Suprapubic skin (tissue), 3 donors: ENCODE data around the gene ZNF496.

Source experiments
- EP300 ChIP-seq: sonication (generic); formaldehyde crosslinking; IDR thresholded peaks from one replicate; pipeline ENCODE4 v1.6.1; 2017; ENCODE audit warnings: antibody characterized with exemption
- TF ChIP-seq, protein P1 (sequence below), 2 donors: fragments of 200-600 bp in 1 of 2; fragments of 450-650 bp in 1 of 2; sonication (generic) in 1 of 2; IDR thresholded peaks; one replicate each; pipeline ENCODE4 v1.5.1; 2016 to 2019; ENCODE audit warnings: antibody characterized with exemption in 2 of 2, mild to moderate bottlenecking in 1 of 2, moderate library complexity in 1 of 2

DNA sequence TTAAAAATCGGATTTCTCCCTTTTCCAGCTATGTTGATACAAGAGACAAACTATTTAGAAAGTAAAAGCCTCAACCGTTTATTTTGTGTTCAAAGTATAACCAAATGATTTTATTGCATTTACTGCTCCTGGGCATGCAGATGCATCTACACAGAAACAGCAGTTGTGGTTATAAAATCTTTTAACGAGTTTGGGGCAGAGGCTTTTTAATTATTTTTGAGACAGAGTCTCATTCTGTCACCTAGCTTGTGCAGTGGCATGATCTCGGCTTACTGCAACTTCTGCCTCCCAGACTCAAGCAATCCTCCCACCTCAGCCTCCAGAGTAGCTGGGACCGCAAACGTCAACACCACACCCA, 33.6 kb downstream of the ZNF496 start:
- TF ChIP-seq, protein P1, sequence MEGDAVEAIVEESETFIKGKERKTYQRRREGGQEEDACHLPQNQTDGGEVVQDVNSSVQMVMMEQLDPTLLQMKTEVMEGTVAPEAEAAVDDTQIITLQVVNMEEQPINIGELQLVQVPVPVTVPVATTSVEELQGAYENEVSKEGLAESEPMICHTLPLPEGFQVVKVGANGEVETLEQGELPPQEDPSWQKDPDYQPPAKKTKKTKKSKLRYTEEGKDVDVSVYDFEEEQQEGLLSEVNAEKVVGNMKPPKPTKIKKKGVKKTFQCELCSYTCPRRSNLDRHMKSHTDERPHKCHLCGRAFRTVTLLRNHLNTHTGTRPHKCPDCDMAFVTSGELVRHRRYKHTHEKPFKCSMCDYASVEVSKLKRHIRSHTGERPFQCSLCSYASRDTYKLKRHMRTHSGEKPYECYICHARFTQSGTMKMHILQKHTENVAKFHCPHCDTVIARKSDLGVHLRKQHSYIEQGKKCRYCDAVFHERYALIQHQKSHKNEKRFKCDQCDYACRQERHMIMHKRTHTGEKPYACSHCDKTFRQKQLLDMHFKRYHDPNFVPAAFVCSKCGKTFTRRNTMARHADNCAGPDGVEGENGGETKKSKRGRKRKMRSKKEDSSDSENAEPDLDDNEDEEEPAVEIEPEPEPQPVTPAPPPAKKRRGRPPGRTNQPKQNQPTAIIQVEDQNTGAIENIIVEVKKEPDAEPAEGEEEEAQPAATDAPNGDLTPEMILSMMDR (IDR thresholded peaks at IDR 0.05) = no peak
- no peak for TF ChIP-seq EP300
